Activated T-cell treated with anti-CD3 and anti-CD28 coated beads for 24 hours (primary cell): ENCODE data around the gene RBBP8NL.
"Not testable (repeated sequence)": the region's sequence is repeated elsewhere in the genome, so short reads cannot be mapped to it uniquely, and the experiment has no call there.

Experiments
- DNase-seq: peaks from one replicate; pipeline ENCODE4 v3.0.0-alpha.2; 2020; ENCODE audit warnings: low read depth

RBBP8NL gene

GRCh38 chr20:62374331-62375152 lies 52.8 kb downstream of the RBBP8NL start:
- DNase-seq, result no peak

- DNase-seq, result not testable (repeated sequence)
These were observed 53.6 kb downstream of the RBBP8NL start for GRCh38 chr20:62373631-62374179.

GRCh38 chr20:62372042-62372993 lies 55.0 kb downstream of the RBBP8NL start:
- DNase-seq, result no peak

GRCh38 chr20:62371588-62372041 lies 55.7 kb downstream of the RBBP8NL start:
- no peak for DNase-seq

- no peak for DNase-seq
These were observed 56.3 kb downstream of the RBBP8NL start for GRCh38 chr20:62370807-62371587.

GRCh38 chr20:62370115-62370806 lies 57.1 kb downstream of the RBBP8NL start:
- DNase-seq, result peak; percentile 41

GRCh38 chr20:62369815-62370114 lies 57.6 kb downstream of the RBBP8NL start:
- no peak for DNase-seq

GRCh38 chr20:62368976-62369814 lies 58.1 kb downstream of the RBBP8NL start:
- DNase-seq, result no peak

GRCh38 chr20:62368392-62368975 lies 58.9 kb downstream of the RBBP8NL start:
- DNase-seq, result no peak

GRCh38 chr20:62367633-62368391 lies 59.5 kb downstream of the RBBP8NL start:
- no peak for DNase-seq

GRCh38 chr20:62367136-62367632 lies 60.2 kb downstream of the RBBP8NL start, which contains the start of gene LAMA5:
TSS of gene LAMA5 (minus strand) at chr20:62367312. CDS start at chr20:62367245, 67 bp downstream.
- DNase-seq, result no peak

- no peak for DNase-seq
These were observed 60.8 kb downstream of the RBBP8NL start for GRCh38 chr20:62366370-62367135.

- DNase-seq, result no peak
These were observed 61.4 kb downstream of the RBBP8NL start for GRCh38 chr20:62365814-62366369.

- no peak for DNase-seq
These were observed 62.2 kb downstream of the RBBP8NL start for GRCh38 chr20:62364911-62365736.

GRCh38 chr20:62363920-62364851 lies 63.2 kb downstream of the RBBP8NL start:
- DNase-seq, result no peak
